ENCODE measurements around the gene KLRD1.
"Not testable (repeated sequence)": the region's sequence is repeated elsewhere in the genome, so short reads cannot be mapped to it uniquely, and the experiment has no call there.

Gene KLRD1

GRCh38 chr12:10369557-10370415 is 62.1 kb downstream of the KLRD1 start:
- DNase-seq: no peak

- not testable (repeated sequence) for DNase-seq
These were observed 64.3 kb downstream of the KLRD1 start for GRCh38 chr12:10371893-10372535.

- no peak for DNase-seq
These were observed 64.9 kb downstream of the KLRD1 start for GRCh38 chr12:10372559-10372958.

- no peak for DNase-seq
These were observed 67.0 kb downstream of the KLRD1 start for GRCh38 chr12:10374624-10375018.

- DNase-seq: not testable (repeated sequence)
These were observed 71.1 kb downstream of the KLRD1 start for GRCh38 chr12:10378737-10379136.
